ENCODE results near the gene GREB1. TPM values are rescaled to one million over a fixed set of nuclear protein-coding genes. Genes with fewer than 3 reads are reported as not detected.

Gene GREB1
- total and polyA plus RNA-seq, 2 donors: 0.24 to 0.43 TPM

DNA sequence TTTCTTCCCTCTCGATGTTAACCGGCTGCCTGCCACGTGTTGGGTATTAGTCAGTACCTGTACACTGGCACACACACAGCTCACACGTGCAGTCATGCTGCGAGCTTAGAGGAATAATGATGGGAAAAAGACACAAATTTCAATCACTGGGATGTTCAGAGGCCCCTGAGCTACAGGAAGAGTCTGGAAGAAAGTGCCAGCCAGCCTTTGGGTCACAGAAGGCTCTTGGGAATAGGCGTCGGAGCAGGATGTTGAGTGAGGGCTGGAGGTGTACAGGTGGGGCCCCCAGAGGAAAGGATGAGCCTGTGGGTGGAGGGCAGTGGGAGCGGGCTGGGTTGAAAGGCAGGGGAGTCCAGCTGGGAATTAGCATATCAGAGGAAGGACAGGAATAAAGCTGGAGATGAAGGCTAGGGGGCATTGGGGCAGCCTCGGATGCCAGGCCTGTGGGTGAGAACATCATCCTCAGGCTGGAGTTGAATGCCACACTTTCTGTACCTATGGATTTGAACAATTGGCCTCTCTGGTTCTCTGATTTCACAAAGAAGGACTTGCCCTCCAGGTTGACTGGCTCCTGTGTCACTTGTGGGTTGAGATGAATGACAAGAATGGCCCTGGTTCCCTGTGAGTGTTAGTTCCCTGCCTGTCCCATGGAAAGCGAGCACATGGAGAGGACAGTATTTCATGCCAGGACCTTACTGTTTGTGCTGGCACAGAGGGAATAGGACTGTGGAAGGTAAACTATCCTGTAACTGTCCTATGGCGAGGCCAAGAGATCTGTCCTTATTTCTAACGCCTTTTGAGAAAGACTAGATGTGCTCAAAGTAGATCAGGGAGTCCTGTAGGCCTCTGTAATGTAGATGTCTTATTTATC is 40.6 kb downstream of the GREB1 start:
- peaks cover 0 to 3% of the 10 kb centered on the region in 2 donors for H3K27me3 ChIP-seq (ENCODE audit: control insufficient read depth in 2 of 2, insufficient read depth in 1 of 2, low read length in 1 of 2)
- no peak overlapping the region for H3K27ac ChIP-seq (ENCODE audit: low read depth in 1 of 2, low read length in 1 of 2)
- H3K36me3 ChIP-seq (ENCODE audit: control insufficient read depth in 2 of 2, insufficient read depth in 2 of 2, low read length in 1 of 2): no peaks in the 10 kb centered on the region
- no peaks in the 10 kb centered on the region for H3K4me1 ChIP-seq (ENCODE audit: control insufficient read depth in 2 of 2, insufficient read depth in 2 of 2, low read length in 2 of 2)
- no peaks in the 10 kb centered on the region for H3K9me3 ChIP-seq (ENCODE audit: control insufficient read depth in 2 of 2, insufficient read depth in 1 of 2, low read length in 1 of 2)
- WGBS: 93% methylated on average over 12 of the region's 12 CpGs
- DNase-seq (ENCODE audit: low read depth in 6 of 9, low spot score in 9 of 9): no peak
- H3K4me3 ChIP-seq (ENCODE audit: low read length in 2 of 2): no peak overlapping the region

DNA sequence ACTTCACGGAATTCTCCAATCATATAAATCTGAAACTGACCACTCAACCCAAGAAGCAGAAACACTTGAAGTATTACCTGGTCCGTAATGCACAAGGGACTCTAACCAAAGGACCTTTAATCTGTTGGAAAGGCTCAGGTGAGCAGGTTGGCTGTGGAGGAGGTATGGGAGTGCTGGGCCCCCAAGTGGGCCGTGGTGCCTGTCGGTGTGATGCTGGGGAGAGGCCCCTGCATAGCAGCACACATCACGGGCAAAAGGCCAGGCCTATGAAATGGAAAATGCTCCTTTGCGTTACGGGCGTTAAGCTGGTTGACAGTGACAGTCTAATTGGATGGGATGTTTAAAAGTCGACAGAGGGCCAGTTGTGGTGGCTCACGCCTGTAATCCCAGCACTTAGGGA is 42.6 kb downstream of the GREB1 start:
- H3K27ac ChIP-seq (ENCODE audit: low read depth in 1 of 2, low read length in 1 of 2): no peak overlapping the region
- no peaks in the 10 kb centered on the region for H3K9me3 ChIP-seq (ENCODE audit: control insufficient read depth in 2 of 2, insufficient read depth in 1 of 2, low read length in 1 of 2)
- H3K36me3 ChIP-seq (ENCODE audit: control insufficient read depth in 2 of 2, insufficient read depth in 2 of 2, low read length in 1 of 2): no peaks in the 10 kb centered on the region
- no peaks in the 10 kb centered on the region for H3K4me1 ChIP-seq (ENCODE audit: control insufficient read depth in 2 of 2, insufficient read depth in 2 of 2, low read length in 2 of 2)
- 97% methylated on average over 10 of the region's 10 CpGs for WGBS
- H3K4me3 ChIP-seq (ENCODE audit: low read length in 2 of 2): no peak overlapping the region
- DNase-seq (ENCODE audit: low read depth in 6 of 9, low spot score in 9 of 9): no peak
- H3K27me3 ChIP-seq (ENCODE audit: control insufficient read depth in 2 of 2, insufficient read depth in 1 of 2, low read length in 1 of 2): peaks cover 0 to 3% of the 10 kb centered on the region in 2 donors

- Histone ChIP-seq H3K4me3 (ENCODE audit: low read length in 2 of 2) (no peak overlapping the region), H3K36me3 (ENCODE audit: control insufficient read depth in 2 of 2, insufficient read depth in 2 of 2, low read length in 1 of 2) (no peaks in the 10 kb centered on the region), H3K27ac (ENCODE audit: low read depth in 1 of 2, low read length in 1 of 2) (no peak overlapping the region), H3K27me3 (ENCODE audit: control insufficient read depth in 2 of 2, insufficient read depth in 1 of 2, low read length in 1 of 2) (peaks cover 0 to 6% of the 10 kb centered on the region in 2 donors), H3K9me3 (ENCODE audit: control insufficient read depth in 2 of 2, insufficient read depth in 1 of 2, low read length in 1 of 2) (no peaks in the 10 kb centered on the region), H3K4me1 (ENCODE audit: control insufficient read depth in 2 of 2, insufficient read depth in 2 of 2, low read length in 2 of 2) (no peaks in the 10 kb centered on the region)
- DNase-seq (ENCODE audit: low read depth in 6 of 9, low spot score in 9 of 9): no peak
- WGBS: 70% methylated on average over 14 of the region's 14 CpGs
Measured at GRCh38 chr2:11577101-11577883, 43.4 kb downstream of the GREB1 start.

GRCh38 chr2:11578081-11578948 is 44.5 kb downstream of the GREB1 start:
- Histone ChIP-seq H3K27me3 (ENCODE audit: control insufficient read depth in 2 of 2, insufficient read depth in 1 of 2, low read length in 1 of 2) (peaks cover 0 to 7% of the 10 kb centered on the region in 2 donors), H3K4me3 (ENCODE audit: low read length in 2 of 2) (no peak overlapping the region), H3K9me3 (ENCODE audit: control insufficient read depth in 2 of 2, insufficient read depth in 1 of 2, low read length in 1 of 2) (no peaks in the 10 kb centered on the region), H3K36me3 (ENCODE audit: control insufficient read depth in 2 of 2, insufficient read depth in 2 of 2, low read length in 1 of 2) (no peaks in the 10 kb centered on the region), H3K27ac (ENCODE audit: low read depth in 1 of 2, low read length in 1 of 2) (no peak overlapping the region), H3K4me1 (ENCODE audit: control insufficient read depth in 2 of 2, insufficient read depth in 2 of 2, low read length in 2 of 2) (no peaks in the 10 kb centered on the region)
- WGBS: 91% methylated on average over 22 of the region's 22 CpGs
- no peak for DNase-seq (ENCODE audit: low read depth in 6 of 9, low spot score in 9 of 9)

- peaks cover 0 to 7% of the 10 kb centered on the region in 2 donors for H3K27me3 ChIP-seq (ENCODE audit: control insufficient read depth in 2 of 2, insufficient read depth in 1 of 2, low read length in 1 of 2)
- 93% methylated on average over 11 of the region's 11 CpGs for WGBS
- no peaks in the 10 kb centered on the region for H3K9me3 ChIP-seq (ENCODE audit: control insufficient read depth in 2 of 2, insufficient read depth in 1 of 2, low read length in 1 of 2)
- H3K4me3 ChIP-seq (ENCODE audit: low read length in 2 of 2): no peak overlapping the region
- DNase-seq (ENCODE audit: low read depth in 6 of 9, low spot score in 9 of 9): no peak
- no peak overlapping the region for H3K27ac ChIP-seq (ENCODE audit: low read depth in 1 of 2, low read length in 1 of 2)
- no peaks in the 10 kb centered on the region for H3K36me3 ChIP-seq (ENCODE audit: control insufficient read depth in 2 of 2, insufficient read depth in 2 of 2, low read length in 1 of 2)
- H3K4me1 ChIP-seq (ENCODE audit: control insufficient read depth in 2 of 2, insufficient read depth in 2 of 2, low read length in 2 of 2): no peaks in the 10 kb centered on the region
Measured at GRCh38 chr2:11578986-11579774, 45.3 kb downstream of the GREB1 start.

- H3K27ac ChIP-seq (ENCODE audit: low read depth in 1 of 2, low read length in 1 of 2): no peak overlapping the region
- no peaks in the 10 kb centered on the region for H3K9me3 ChIP-seq (ENCODE audit: control insufficient read depth in 2 of 2, insufficient read depth in 1 of 2, low read length in 1 of 2)
- H3K27me3 ChIP-seq (ENCODE audit: control insufficient read depth in 2 of 2, insufficient read depth in 1 of 2, low read length in 1 of 2): peaks cover 0 to 7% of the 10 kb centered on the region in 2 donors
- no peak for DNase-seq (ENCODE audit: low read depth in 6 of 9, low spot score in 9 of 9)
- no peak overlapping the region for H3K4me3 ChIP-seq (ENCODE audit: low read length in 2 of 2)
- 91% methylated on average over 10 of the region's 10 CpGs for WGBS
- no peaks in the 10 kb centered on the region for H3K4me1 ChIP-seq (ENCODE audit: control insufficient read depth in 2 of 2, insufficient read depth in 2 of 2, low read length in 2 of 2)
- no peaks in the 10 kb centered on the region for H3K36me3 ChIP-seq (ENCODE audit: control insufficient read depth in 2 of 2, insufficient read depth in 2 of 2, low read length in 1 of 2)
Measured at GRCh38 chr2:11579867-11580659, 46.2 kb downstream of the GREB1 start.

DNA sequence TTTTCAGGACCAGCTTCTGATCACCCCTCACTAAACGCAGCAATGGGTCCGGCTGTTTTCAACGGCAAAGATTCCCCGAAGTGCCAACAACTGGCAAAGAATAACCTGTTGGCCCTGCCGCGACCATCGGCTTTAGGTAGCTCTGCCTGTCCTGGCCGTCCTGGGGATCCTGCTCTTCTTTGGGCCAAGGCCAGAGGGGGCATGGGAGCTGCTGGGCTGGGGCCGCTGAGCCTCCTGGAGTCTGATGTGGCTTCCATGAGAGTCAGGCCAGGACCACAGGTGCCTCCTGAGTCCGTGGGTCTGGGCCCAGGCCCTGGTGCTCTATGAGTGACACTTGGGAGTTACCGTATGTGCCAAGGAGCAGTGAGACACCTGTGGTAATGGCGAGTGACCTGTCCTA is 46.9 kb downstream of the GREB1 start:
- Histone ChIP-seq H3K4me3 (ENCODE audit: low read length in 2 of 2) (no peak overlapping the region), H3K27ac (ENCODE audit: low read depth in 1 of 2, low read length in 1 of 2) (no peak overlapping the region), H3K4me1 (ENCODE audit: control insufficient read depth in 2 of 2, insufficient read depth in 2 of 2, low read length in 2 of 2) (no peaks in the 10 kb centered on the region), H3K36me3 (ENCODE audit: control insufficient read depth in 2 of 2, insufficient read depth in 2 of 2, low read length in 1 of 2) (no peaks in the 10 kb centered on the region), H3K9me3 (ENCODE audit: control insufficient read depth in 2 of 2, insufficient read depth in 1 of 2, low read length in 1 of 2) (no peaks in the 10 kb centered on the region), H3K27me3 (ENCODE audit: control insufficient read depth in 2 of 2, insufficient read depth in 1 of 2, low read length in 1 of 2) (peaks cover 0 to 7% of the 10 kb centered on the region in 2 donors)
- WGBS: 95% methylated on average over 12 of the region's 12 CpGs
- DNase-seq (ENCODE audit: low read depth in 6 of 9, low spot score in 9 of 9): no peak

All from thymus (tissue), 11 donors.